ENCODE data around the gene TIMM22.
"Not testable (repeated sequence)": the region's sequence is repeated elsewhere in the genome, so short reads cannot be mapped to it uniquely, and the experiment has no call there.

The TIMM22 gene

GRCh38 chr17:973053-973452 lies 23.9 kb upstream of the TIMM22 start:
- no peak for DNase-seq

- not testable (repeated sequence) for DNase-seq
Observed at GRCh38 chr17:974778-975177, 22.2 kb upstream of the TIMM22 start.

- no peak for DNase-seq
Observed at GRCh38 chr17:975371-975915, 21.5 kb upstream of the TIMM22 start.

GRCh38 chr17:976312-976711 lies 20.6 kb upstream of the TIMM22 start:
- DNase-seq: no peak

DNA sequence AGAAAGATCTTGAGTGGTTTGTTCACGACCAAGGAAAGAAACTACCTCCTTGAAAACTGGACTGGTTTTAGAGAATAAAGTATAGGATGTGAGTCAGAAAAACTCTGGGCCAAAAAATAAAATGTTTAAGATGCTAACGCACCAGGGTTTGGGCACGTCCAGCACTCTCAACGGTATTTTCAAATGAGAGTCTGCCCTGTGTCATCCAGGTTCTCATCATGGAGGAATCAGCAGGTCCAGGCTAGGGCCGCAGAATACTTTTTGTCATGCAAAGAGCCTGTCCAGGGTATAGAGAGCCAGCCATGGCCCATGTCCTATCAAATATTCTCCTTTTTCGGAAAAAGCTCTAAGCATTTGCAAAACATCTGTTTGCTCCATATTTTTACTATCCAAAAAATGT lies 19.8 kb upstream of the TIMM22 start:
- no peak for DNase-seq

DNA sequence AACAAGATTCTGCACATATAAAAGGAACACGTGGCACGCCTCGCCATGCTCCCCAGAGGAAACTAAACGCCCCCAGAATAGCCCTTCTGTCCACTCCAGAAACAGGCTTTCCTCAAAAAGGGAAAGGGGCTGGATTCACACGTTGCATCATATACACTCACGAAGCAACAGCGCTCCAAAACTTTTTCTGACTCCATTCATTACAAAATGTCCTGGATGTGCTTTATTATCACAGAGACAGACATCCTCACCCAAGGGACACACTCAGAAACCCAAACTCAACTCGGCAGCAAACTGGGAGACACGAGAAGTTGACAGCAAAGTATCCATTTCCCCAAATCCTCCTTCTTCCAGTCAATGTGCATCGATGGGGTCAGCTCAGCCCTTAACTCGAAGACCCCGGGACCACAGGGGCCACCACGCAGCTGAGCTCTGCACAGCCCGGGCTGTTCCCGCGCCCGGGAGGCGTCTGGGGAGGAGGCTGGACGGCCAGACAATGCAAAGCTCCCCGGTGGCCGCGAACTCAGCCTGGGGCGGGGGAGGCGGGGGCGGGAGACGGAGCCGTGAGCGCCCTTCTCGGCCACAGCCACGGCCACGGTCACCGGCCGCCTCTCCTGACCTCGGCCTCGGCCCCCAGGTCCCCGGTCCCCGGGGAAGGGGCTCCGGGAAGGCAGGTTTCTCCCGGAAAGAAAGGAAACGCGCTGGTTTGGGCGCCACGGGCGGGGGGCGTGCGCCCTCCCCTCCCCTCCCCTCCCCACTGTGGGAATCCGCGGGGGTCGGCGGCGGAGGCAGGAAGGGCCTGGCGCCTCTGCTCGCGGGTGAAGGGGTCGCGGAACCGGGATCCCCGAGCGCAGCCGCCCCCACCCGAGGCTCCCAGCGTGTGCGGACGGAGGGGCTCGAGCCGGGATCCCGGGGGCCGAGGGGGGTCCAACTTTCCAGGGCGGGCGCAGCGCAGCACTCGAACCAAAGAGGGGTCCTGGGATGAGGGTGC lies 18.5 kb upstream of the TIMM22 start:
- no peak for DNase-seq

- DNase-seq: no peak
Observed at GRCh38 chr17:979212-979538, 17.8 kb upstream of the TIMM22 start.

DNA sequence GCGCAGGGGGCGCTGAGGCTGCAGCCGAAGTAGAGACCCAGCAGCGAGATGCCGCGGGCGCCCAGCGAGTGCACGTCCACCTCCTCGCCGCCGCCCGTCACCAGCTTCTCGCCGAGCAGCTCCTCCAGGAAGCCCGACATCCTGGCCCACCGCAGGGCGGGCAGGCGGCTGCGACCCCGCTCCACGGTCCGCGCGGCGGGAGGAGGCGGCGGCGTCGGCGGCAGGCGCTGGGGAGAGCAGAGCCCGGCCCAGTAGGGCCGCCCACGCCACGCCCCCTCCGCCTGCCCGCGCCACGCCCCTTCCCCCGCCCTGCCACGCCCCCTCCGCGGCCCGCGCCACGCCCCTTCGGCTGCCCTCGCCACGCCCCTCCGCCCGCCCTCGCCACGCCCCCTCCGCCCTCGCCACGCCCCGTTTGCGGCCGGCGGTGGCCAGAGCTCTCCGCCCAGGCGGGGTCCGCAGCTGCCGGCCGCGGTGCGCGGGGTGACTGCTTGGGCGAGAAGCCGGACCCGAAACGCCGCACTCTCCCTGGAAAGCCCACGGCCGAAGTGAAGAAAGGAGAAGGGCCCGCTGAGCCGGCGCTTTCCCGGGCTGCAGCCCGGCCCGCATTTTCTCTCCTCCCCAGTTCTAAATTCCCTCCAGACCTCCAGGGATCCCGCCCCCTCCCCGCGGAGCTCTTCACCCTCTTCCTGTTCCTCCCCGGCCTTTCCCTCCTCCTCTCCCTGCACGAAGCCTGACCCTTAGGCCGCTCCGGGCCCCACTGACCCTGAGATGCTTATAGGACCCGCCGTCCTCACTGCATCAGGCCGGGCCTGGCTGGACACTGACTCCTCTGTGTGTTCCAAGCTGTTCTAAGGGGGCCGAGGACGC lies 17.2 kb upstream of the TIMM22 start, which contains the start of gene NXN:
NXN (minus strand) TSS at position 238 of the 867 bp plus-strand sequence.
- no peak for DNase-seq

- DNase-seq: peak; percentile 53
Observed at GRCh38 chr17:980406-981291, 16.3 kb upstream of the TIMM22 start.

DNA sequence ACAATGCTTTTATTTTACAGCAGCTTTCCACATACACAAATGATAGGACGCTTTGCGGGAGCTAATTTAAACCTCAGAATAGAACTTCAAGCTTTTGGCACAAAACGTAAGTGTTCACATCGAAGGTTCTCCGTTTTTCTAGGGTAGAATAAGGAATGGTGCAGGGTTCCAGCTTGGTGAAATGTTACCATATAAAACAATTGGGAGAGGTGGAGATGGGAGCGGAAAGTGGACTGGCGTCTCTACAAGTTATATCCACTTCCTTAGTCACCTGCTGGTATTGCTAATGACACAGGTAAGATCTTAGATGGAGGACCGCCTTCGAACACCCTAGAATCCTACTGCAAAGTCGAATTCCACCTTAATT lies 15.7 kb upstream of the TIMM22 start:
- no peak for DNase-seq

- DNase-seq: no peak
Observed at GRCh38 chr17:983921-984320, 13.0 kb upstream of the TIMM22 start.

DNA sequence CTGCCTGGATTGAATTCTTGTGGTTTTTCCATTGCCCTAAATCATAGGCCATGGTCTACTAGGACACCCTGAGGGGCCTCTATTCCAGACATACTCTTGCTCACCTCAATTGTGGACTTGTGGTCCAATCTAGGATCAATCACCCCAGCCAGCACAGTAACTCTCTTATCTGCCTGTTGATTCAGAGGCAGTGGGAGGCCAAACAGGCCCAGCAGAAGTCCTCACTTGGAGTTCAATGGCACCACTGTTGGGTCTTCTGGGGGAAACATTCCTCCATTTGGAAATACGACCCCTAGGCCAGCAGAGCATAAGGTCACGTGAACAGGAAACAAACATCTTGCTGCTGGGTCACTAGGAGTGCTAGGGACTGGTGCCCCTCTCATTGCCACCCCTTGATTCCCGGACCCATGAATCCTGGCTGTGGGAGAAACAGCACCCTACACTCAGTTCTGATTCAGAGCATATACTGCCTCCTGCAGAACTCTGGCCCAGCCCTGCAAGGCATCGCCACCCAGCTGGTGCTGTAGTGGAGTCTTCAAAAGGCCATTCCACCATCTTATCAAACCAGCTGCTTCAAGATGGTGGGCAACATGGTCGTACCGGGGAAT lies 10.5 kb upstream of the TIMM22 start:
- no peak for DNase-seq

GRCh38 chr17:987931-988330 lies 9.0 kb upstream of the TIMM22 start:
- DNase-seq: no peak

DNA sequence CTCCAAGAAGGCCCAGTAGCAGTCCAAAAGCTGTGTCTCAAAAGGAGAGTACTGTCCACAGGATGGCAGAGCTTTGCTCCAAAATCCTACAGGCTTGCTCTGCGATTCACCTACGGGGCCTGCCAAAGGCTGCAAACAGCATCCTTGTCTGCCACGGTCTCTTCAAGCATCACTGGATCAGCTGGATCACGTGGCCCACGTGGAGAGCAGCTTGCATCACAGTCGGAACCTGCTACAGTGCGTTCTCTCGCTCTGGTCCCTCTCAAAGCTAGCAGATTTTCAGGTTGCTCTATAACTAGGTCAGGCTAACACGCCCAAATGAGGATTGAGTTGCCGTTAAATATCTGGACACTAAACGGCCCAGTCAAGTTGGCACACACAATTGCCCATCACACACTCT lies 8.4 kb upstream of the TIMM22 start:
- DNase-seq: no peak

DNA sequence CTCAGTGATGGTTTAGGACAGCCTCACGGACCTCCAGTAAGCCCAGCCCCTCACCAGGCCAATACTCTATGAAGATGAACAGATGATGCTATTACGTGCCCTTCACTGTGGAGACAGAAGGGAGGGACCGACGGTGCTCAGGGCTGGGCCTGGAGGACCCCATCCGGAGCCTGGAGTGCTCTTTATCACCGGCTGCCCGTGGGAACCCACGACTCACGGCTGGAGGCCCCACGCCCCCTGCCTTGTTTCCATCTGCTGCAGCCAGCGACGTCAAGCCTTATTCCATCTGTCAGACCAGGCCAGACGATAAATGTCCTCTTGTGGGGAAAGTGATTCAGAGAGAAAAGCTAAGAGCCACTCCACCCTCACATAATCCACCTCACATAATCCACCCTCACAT lies 4.0 kb upstream of the TIMM22 start:
- no peak for DNase-seq

DNA sequence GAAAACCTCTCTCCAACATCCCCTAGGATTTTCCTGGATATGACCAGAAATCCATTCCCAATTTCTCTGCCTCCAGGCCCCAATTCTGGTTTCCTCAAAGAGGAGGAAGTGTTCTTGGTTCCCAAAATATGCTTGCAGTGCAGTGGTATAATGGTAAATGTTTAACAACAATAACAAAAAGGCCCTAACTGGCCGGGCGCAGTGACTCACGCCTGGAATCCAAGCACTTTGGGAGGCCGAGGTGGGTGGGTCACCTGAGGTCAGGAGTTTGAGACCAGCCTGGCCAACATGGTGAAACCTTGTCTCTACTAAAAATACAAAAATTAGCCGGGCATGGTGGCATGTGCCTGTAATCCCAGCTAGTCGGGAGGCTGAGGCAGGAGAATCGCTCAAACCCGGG lies 1.6 kb upstream of the TIMM22 start:
- not testable (repeated sequence) for DNase-seq

DNA sequence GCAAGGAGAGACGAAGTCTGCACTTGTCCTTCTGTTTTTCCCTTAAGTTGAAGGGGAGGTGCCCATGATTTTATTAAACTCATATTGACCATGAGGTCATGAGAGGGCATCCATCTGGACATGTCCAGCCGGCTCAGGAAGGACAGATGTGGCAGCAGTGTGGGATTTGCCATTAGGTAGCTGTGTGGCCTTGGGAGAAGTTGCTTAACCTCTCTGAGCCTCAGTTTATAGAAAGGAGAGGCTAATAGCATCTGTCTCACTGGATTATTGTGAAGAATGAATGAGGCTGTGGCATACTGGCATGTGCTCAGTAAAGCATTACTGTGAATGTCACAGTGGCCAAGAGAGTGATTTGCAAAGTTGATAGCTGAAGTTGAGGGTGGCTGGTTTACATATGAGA lies 1.2 kb downstream of the TIMM22 start:
- no peak for DNase-seq

- no peak for DNase-seq
Observed at GRCh38 chr17:1000597-1001461, 3.9 kb downstream of the TIMM22 start.

- no peak for DNase-seq
Observed at GRCh38 chr17:1001640-1002411, 4.9 kb downstream of the TIMM22 start.

DNA sequence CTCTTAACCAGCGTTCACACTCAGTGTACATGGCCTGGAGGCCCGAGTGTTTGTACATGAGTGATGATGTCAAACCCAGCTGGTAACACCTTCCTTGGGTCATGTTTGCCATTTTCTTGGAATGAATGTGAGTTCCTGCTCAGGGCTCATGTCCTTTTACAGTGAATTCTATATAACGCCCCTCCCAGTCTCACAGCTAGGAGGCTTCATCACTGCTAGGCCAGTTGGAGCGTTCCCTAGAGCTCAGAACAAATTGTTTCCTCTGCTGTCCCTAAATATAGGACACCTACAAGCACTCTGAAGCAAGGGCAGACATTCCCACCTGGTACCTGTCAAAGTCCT lies 5.5 kb downstream of the TIMM22 start:
- no peak for DNase-seq
